ENCODE measurements around the gene WIPF2.
"Not testable (repeated sequence)": the region's sequence is repeated elsewhere in the genome, so short reads cannot be mapped to it uniquely, and the experiment has no call there.

WIPF2 gene

GRCh38 chr17:40259505-40259904 is 40.4 kb downstream of the WIPF2 start:
- DNase-seq = no peak

GRCh38 chr17:40260528-40260927 is 41.4 kb downstream of the WIPF2 start:
- DNase-seq = no peak

- DNase-seq = no peak
Measured at GRCh38 chr17:40264458-40265185, 45.5 kb downstream of the WIPF2 start.

GRCh38 chr17:40265337-40265736 is 46.2 kb downstream of the WIPF2 start:
- no peak for DNase-seq

GRCh38 chr17:40266882-40267281 is 47.8 kb downstream of the WIPF2 start:
- DNase-seq = no peak

- DNase-seq = no peak
Measured at GRCh38 chr17:40268141-40268712, 49.1 kb downstream of the WIPF2 start.

GRCh38 chr17:40278414-40278813 is 59.3 kb downstream of the WIPF2 start:
- DNase-seq = no peak

GRCh38 chr17:40279402-40279801 is 60.3 kb downstream of the WIPF2 start:
- DNase-seq = no peak

GRCh38 chr17:40281663-40282062 is 62.6 kb downstream of the WIPF2 start:
- DNase-seq = no peak

- DNase-seq = no peak
Measured at GRCh38 chr17:40283662-40284061, 64.6 kb downstream of the WIPF2 start.

- no peak for DNase-seq
Measured at GRCh38 chr17:40284085-40284713, 65.1 kb downstream of the WIPF2 start.

GRCh38 chr17:40286473-40286872 is 67.4 kb downstream of the WIPF2 start:
- no peak for DNase-seq

- no peak for DNase-seq
Measured at GRCh38 chr17:40287159-40287493, 68.0 kb downstream of the WIPF2 start.

GRCh38 chr17:40287494-40288369 is 68.6 kb downstream of the WIPF2 start, which contains the start of gene CDC6:
CDC6 (plus strand) TSS chr17:40287879; CDS start chr17:40289421, 1,542 bp downstream.
- DNase-seq = peak; percentile 98

GRCh38 chr17:40290629-40291280 is 71.7 kb downstream of the WIPF2 start:
- DNase-seq = no peak

- no peak for DNase-seq
Measured at GRCh38 chr17:40291281-40291664, 72.2 kb downstream of the WIPF2 start.

- DNase-seq = no peak
Measured at GRCh38 chr17:40293363-40293762, 74.3 kb downstream of the WIPF2 start.

- DNase-seq = no peak
Measured at GRCh38 chr17:40295488-40296436, 76.7 kb downstream of the WIPF2 start.

- no peak for DNase-seq
Measured at GRCh38 chr17:40297511-40297910, 78.4 kb downstream of the WIPF2 start.

GRCh38 chr17:40298726-40299125 is 79.6 kb downstream of the WIPF2 start:
- DNase-seq = no peak

GRCh38 chr17:40299159-40299757 is 80.2 kb downstream of the WIPF2 start:
- DNase-seq = not testable (repeated sequence)
